ENCODE results near the gene NLGN1. TPM values are rescaled to one million over a fixed set of nuclear protein-coding genes. Genes with fewer than 3 reads are reported as not detected.

The NLGN1 gene
- total RNA-seq, 1 donor from 2014 or later = 9.5 TPM

DNA sequence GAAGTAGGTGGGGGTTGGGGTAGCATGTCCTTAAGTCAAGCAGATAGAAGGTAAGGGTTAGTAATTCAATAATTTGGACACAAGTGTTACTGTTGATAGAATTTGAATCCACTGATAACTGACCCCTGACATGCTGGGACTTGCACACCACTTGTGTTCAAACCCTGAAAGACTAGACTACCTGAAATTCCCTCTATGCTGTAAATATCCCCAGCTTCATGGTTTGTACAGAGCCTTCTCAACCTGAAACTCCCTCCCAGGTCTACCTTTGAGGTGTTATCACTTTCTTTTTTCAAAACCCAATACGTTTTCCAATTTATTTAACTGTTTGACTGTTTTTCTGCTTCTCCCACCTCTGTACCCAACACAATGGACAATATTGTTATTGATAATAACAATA lies 459.6 kb downstream of the NLGN1 start:
- no peak for DNase-seq

DNA sequence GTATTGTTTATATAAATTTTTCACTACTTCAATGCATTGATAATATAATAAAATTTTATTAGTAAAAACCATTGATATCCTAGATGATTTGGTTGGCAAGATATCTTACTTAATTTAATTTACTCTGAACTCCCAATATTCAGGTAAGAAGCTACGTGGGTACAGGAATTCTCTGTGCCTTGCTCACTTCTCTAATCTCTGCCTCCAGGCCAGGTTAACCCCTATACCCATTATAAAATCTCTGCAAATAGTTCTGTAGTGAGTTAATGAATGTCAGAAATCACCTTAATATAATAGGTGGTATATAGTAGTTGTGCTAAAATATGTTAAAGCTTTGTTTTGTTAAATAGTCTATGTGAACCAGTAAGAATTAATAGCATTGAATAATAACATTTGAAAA lies 465.2 kb downstream of the NLGN1 start:
- no peak for DNase-seq

DNA sequence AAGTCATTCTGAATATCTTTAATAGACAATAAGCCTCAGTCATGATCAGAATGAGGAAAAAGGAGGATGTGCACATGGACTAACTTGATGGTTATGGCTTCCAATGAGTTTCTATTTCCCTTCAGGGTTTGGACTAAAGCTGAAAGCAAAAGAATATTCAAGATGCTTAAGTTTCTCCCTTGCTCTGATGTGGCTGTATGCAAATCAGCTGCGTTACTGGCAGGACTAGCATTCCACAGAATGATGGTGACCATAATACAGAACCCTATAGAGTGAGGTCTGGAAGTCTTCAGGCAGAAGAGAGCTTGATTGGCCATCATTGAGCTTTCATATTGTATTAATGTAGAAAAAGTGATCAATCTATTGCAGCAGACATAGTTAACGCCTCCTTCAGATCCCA lies 466.0 kb downstream of the NLGN1 start:
- no peak for DNase-seq

DNA sequence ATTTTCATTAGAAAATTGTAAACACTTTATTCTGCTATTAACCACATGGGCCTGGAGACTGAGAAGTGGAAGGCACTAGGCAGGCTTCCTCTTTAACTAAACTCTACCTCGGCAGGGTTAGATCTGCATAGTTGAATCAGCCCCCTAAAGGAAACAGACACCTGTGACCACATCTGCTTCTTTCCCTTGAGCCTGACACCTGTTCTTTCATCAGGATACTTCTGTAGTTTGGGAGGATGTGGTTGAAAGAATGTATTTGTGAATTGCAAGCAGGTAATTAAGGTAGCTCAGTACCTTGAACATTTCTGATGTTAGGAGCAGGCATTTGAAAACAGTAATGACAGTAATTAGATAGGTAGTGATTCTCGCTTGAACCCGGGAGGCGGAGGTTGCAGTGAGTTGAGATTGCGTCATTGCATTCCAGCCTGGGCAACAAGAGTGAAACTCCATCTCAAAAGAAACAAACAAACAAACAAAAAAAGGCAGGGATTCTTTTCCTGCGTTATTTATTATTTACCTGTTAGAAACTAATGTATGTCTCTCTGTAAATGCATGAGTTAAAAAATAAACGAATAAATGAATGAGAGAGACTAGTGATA lies 468.5 kb downstream of the NLGN1 start:
- no peak for DNase-seq

DNA sequence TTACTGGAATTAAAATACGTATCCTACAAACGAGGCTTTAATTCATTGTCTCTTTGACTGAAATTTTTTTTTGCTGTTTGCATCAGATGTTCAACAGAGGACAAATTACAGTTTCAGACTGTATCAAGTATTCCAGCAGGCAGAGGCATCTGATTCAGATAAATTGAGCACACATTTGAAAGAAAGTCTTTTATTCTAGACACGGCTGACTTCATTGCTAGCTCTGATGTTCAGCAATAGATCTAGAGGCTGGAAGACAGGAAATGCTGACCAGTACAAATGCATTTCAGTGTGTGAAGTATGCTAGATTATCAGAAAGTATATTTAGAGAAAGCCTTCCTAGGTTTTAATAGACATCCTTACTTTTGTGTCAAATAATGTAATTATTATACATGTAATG lies 472.2 kb downstream of the NLGN1 start:
- DNase-seq = no peak

DNA sequence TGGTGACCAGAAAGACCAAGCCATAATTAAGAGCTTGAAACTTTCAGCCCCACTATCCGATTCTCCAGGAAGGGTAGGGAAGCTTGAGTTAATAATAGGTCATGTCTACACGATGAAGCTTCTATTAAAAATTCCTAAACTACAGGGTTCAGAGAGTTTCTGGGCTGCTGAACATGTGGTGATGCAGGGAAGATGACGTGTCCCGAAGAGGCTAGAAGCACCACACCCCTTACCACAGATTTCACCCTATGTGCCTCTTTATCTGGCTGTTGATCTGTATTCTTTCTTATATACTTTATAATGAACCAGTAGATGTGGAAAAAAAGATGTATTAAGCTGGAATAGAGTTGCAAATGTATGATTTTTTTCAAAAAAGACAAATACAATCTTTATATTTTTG lies 473.4 kb downstream of the NLGN1 start:
- no peak for DNase-seq

DNA sequence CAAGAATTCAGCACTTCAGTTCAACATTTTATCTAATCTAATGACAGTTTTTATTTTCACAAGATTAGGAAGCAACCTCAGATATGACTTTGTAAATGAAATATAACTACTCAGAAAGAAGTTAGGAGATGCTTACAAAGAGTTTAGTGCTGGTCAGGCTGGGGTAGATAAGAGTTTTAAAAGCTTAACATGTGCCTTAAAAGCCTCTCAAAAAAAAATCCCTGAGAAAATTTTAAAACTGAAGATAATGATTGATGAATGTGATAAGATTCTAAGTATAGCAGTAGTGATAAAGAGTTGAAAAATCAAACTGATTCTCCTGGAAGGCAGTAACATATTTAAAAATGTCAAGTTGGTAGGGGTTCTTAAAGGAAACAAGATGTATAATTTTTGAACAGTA lies 478.2 kb downstream of the NLGN1 start:
- no peak for DNase-seq

DNA sequence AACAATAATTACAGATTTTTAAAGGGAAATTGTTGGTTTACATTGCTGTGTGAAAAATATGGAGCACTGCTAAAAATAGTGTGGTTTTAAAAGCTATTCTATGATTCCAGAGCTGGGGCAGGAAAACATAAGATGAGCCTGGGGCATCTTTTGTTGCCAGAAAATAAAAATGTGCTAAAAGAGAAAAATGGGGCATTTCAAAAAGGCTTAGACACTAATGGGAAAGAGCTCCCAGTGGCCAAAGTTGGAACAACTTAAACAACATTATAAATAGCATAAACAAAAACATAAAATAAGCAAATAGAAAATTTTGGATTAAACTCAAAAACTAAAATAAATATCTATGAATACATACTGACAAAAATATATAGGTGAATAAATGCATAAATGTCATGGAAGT lies 478.9 kb downstream of the NLGN1 start:
- DNase-seq = no peak

DNA sequence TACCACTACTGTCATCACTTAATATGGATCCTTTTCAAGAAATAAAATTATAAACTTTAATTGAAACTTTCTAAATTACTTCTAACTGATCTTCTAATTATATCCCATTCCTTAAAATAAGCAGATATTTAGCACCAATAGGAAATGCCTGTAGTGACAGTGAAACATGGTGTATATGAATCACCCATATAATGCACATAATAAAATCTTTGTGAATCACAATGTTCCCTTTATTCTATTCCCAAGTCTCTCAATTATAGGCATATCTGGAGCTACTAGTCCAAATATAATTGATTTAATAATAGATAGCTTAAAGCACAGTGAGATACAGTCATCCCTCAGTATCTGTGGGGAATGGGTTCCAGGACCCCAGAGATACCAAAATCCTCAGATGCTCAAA lies 490.3 kb downstream of the NLGN1 start:
- no peak for DNase-seq

DNA sequence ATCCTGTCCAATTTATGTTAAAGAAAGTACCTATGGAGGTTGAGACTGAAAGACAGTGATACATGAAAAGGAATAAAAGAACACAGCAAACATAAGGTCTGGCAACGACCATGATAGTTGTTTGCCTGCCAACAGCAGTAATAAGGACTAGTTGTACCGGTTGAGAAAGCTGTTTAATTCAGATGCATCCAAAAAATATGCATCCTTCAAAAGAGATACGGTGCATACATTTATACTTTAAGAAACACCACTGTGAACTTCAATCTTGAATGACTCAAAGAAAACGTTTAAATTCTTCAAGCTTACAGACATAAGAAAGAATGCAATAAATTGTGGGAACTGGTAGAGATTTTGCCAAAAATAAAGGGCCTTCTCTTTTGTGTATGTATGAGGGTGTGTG lies 492.1 kb downstream of the NLGN1 start:
- no peak for DNase-seq

DNA sequence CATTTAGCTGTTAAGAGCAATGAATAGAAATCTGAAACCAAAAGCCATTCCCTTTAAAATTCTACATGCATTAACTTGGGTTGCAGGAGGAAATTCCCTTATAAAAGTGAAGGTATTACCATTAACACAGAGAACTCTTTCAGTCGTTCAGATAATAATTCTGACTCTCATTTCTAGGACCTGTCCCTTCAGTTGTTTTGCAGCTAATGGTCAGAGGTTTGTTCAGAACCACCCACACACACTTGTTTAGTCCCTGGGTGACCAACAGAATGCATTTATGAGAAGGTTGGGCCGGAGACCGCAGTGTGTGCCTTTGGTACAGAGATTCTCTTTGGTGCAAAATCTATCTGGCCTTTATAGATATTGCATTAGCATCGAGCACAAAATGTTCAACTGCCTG lies 492.5 kb downstream of the NLGN1 start:
- DNase-seq = no peak

DNA sequence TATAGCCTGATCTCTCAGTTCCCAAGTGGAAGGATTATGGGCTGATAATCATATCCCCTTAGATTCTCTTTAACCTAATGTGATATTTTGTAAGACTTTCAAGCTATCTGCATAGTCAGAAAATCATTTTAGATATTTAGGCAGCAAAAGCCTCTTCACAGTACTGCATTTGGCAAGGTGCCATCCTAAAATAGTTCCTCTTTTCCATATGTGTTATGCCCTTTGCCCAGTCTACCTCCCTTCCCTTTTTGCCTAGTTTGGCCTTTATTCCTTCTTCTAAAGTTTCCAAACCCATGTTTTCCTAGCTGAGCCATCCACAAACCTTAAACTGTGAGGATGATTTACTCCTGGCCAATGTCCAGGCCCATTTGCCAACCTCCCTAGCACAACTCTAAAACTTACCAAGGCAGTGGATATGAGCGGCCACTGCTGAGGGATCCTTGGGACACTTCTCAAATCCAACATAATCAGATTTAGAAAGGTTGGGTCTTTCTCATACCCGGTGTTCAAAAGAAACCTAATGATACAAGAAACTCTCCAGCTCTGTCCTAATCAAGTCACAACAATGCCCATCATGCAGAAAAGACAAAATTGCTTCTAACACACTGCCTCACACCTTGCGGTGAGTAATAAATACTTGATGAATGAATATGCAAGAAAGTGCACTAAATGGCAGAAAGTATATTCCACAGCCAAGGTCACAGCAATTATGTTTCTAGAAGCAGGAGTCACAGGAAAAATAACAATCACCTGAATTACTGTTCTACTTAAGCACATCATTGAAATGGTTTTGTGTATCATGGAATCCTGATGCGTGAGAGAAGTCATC lies 493.9 kb downstream of the NLGN1 start:
- DNase-seq = no peak

DNA sequence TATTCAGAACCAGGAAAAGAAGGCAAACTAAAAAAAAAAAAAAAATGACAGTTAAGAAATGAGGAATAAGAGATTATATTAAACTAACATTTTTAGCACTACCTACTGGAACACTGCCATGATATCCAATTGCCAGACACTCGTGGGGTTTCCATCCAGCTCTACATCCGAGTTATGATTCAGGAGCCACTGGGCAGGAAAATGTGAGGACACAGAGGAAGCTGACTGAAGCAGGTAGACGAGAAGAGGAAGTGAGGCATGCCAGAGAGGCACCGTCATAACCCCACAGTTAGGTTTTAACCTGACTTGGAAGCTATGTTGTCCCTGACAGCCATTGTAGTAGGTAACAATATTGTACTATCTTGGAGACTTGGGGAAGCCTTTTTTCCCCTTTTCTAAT lies 495.0 kb downstream of the NLGN1 start:
- no peak for DNase-seq

DNA sequence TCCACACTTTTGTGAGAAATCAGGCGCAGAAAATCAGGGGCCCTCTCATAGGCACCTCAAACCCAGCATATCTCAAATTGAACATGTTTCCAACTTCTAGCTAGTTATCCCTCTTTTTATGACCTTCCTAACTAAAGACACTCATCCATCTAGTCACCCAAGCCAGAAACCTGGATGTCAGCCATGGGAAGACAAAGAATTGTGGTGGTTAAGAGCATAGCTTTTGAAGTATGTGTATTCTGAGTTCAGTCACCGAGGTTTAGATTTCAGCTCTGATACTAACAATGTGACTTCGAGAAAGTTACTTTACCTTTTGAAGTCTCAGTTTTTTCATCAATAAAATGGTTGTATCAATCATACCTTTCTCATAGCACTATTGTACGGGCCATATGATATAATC lies 495.5 kb downstream of the NLGN1 start:
- no peak for DNase-seq

DNA sequence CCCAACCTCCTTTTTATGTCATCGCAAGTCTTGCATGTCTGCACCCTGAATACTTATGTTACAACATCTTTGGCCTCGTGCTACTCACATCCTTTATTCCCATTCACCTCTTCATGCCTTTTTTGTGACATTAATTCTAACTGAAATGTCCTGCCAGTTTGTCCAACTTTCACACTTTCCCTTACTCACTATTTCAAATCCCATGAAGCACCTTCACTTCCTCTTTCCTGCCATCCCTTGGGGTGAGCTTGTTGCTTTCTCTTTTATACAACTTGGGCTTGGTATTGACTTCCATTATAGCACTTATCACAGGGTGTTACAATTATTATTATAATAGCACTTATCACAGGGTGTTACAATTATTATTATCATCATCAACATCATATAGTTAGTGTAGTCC lies 496.3 kb downstream of the NLGN1 start:
- no peak for DNase-seq

DNA sequence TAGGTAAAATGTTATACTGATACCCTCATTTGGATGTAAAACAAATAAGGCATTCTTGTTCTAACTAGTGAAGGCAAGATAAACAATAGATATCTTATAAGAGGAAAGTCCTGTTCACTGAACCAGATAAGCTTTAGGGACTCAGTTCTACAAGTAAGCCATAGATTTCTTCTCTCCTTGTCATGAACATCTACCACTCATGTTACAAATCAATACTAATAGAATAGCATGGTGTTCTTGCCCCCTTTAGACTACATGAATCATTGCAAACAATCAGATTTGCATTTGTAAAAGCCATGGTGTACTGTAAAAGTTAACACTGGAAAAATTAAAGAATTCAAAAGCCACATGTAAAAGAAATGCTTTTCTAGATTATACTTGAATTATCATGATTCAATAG lies 500.1 kb downstream of the NLGN1 start:
- no peak for DNase-seq

DNA sequence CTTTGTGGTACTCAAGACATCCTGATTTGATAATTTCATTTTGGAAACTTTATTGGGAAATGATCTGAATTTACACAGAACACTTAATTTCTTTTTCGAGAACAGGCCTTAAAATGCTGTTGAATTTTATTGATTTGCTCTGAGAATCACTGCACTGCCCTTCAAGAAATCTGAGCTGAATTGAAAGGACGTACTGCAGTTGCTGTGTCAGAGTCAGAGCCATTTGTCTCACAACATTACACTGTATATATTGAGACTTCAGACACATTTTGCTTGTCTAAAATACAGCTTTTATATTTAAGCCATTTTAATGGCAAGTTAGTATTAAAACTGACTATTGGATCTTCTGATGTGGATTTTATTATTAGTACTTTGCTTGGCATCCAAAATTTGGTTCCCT lies 504.1 kb downstream of the NLGN1 start:
- no peak for DNase-seq

DNA sequence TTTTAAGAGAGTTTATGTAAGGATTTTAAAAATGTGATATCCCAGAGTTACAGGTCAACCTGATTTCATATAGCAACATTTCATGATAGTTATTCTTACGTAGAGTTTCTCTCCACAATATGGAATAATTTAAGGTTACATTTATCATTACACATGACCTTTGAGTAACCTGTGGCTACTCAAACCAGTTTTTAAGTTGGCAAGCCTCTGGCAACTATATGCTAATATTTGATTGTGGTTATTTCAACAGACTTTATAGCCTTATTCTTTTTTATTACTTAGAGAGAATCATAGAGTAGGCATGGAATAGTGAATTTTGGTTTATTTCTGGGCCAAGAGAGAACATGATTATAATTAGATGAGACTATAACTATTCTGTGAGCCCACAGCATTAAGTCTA lies 504.9 kb downstream of the NLGN1 start:
- no peak for DNase-seq

DNA sequence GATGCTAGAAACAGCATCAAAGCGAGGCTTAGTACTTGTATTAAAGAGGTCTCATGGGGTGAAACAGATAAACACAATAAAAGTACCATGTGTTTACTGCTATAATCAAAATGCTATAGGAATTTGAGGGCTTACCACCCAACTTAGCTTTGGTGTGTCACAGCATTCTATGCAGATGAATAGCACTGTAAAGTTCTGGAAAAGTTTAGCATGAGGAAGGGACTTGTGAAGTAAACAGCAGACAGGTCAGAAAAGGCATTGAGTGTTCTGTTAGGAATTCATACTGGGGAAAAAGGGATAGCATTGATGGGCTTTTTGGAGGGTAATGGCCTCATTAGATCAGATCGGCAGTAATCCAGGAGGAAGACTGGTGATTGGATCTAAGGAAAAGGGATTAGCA lies 505.3 kb downstream of the NLGN1 start:
- DNase-seq = no peak

DNA sequence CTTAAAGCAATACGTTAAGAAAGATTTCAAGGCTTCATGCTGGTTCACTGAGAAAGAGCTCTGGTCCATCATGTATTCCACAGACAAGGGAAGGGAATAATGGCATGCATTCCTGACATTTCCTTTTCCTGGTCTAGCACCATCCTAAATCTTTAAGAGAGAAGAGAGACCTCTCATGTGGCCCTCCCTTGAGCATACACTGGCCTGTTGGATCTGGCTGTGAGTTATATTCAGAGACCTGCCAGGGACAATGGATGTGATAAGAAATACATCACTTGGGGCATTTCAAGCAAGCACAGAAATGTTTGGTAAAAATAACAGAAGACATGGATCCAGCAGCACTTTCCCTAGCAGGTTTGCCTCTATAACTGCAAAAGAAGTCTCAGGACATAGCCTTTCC lies 507.8 kb downstream of the NLGN1 start:
- DNase-seq = no peak

DNA sequence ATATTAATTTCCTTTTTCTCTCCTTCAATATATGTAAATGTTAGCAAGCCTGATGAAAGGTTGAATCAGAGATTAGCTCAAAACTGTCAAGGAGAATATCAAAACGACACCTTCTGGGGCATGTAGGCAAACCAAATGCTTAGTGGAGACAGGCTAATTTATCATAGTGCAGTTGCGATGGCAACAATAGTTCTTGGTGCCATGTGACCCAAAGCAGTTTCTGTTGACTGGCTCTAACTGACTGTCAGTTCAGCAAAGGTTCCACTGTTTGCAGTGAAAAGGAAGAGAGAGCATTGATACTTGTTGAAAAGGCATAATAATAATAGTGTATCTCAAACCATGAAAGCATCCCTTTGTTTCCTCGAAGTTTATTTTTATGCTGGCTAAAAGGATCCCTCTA lies 513.9 kb downstream of the NLGN1 start:
- no peak for DNase-seq

DNA sequence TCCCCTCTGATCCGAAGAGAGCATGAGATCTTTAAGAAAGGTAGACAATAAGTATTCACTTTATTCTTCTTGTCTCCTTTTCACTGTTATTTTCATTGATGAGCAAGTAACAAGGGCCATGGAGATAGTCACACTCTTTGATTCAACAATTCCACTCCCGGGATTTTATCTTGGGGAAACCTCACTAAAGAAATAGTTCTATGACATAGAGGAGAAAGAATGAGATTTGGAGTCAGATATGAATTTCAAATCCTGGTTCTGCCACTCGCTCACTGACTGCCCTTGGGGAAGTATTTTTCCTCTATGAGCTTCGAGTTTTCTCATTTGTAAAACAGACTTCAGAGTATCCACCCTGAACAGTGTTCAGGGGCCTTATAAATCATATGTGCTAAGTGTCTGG lies 514.6 kb downstream of the NLGN1 start:
- no peak for DNase-seq

DNA sequence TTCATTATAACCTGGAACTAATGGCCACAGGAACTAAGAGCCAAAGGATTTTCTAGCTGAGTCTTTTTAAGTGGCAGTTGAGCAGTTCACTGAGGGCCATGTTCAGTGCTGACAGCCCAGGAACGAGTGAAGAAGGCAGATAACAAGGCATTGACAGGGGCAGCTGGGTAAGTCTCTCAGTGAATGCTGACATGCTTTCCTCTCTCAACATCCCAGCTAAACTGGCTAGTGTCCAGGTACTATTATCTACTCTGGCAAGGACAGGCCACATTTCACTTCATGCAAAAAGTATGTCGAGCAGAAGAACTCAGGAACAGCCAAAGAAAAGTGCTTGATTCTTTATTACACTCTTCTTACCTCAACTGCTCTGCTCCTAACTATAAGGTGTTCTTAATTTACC lies 515.9 kb downstream of the NLGN1 start:
- DNase-seq = no peak

DNA sequence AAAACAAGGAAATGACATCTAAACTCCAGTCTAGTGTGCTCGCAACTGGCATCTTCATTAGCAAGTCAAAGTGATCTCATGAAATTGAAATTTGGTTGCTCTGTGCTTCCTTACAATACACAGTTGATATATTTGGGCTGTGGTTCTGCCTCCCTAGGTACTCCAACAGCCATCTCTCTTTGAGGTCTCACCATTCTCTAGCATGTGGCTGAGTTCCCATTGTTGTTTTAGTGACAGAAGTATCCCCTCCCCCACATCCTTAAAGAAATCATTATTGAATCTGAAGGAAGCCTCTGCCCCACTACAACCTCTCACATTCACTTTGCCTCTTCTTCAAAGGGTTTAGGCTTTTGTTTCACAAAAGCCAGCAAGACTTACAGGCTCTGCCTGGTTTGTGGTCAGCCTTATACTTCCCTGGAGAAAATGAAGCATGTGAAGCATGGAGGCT lies 516.5 kb downstream of the NLGN1 start:
- DNase-seq = no peak

All from skin of body (tissue), 2 donors.